Ascending aorta (tissue), 2 donors: Measurements from ENCODE around the gene RPS14. TPM values are rescaled to one million over a fixed set of nuclear protein-coding genes. Genes with fewer than 3 reads are reported as not detected.

ENCODE experiments used
- DNase-seq, 2 donors: peaks; one replicate each; pipeline ENCODE4 v3.0.0-alpha.2; 2019; ENCODE audit warnings: low spot score in 2 of 2
- H3K27ac ChIP-seq, 2 donors: fragments of 200-600 bp; sonication (generic); one replicate each; pipeline ENCODE4 v1.5.1; 2016 to 2017; ENCODE audit warnings: mild to moderate bottlenecking in 1 of 2
- H3K27me3 ChIP-seq: fragments of 200-600 bp; sonication (generic); one replicate; pipeline ENCODE4 v1.5.1; 2017
- H3K36me3 ChIP-seq, 2 donors: fragments of 200-600 bp; sonication (generic); one replicate each; pipeline ENCODE4 v1.5.1; 2016
- H3K4me1 ChIP-seq, 2 donors: fragments of 200-600 bp; sonication (generic); one replicate each; pipeline ENCODE4 v1.5.1; 2016 to 2017; ENCODE audit warnings: mild to moderate bottlenecking in 1 of 2
- H3K4me3 ChIP-seq, 2 donors: fragments of 200-600 bp; sonication (generic); one replicate each; pipeline ENCODE4 v1.5.1; 2016 to 2017; ENCODE audit warnings: mild to moderate bottlenecking in 1 of 2
- H3K9me3 ChIP-seq, 2 donors: fragments of 200-600 bp; sonication (generic); one replicate each; pipeline ENCODE4 v1.5.1; 2016
- CTCF ChIP-seq, 3 experiments: fragments of 200-600 bp in 2 of 3; fragments of 450-650 bp in 1 of 3; sonication (generic) in 2 of 3; IDR thresholded peaks; one replicate each; pipeline ENCODE4 v1.5.1; 2016 to 2019; ENCODE audit warnings: antibody characterized with exemption in 3 of 3, mild to moderate bottlenecking in 1 of 3, moderate library complexity in 1 of 3
- intact Hi-C: fragments of 100-400 bp; cut with DNase I; formaldehyde crosslinking; loops from one replicate; pipeline ENCODE4 v1.15.1; 2023
- total RNA-seq: library from RNA; depleted of rRNA; stranded (reverse); fragments of >200 nt; gene quantifications from one replicate; pipeline ENCODE4 v1.1.0, GENCODE V29; 2016

RPS14 gene
- total RNA-seq, 1 donor from 2014 or later, result 1,928 TPM

- DNase-seq, result no peak
- Histone ChIP-seq H3K27ac (peak overlapping the region; percentile 76 to 78), H3K4me1 (peaks cover 38 to 72% of the 10 kb centered on the region in 2 donors), H3K4me3 (no peak overlapping the region), H3K36me3 (no peaks in the 10 kb centered on the region), H3K27me3 (no peaks in the 10 kb centered on the region), H3K9me3 (no peaks in the 10 kb centered on the region)
- intact Hi-C loops, result no loop called here
- TF ChIP-seq CTCF (IDR thresholded peaks at IDR 0.05), result no peak
Observed at GRCh38 chr5:150496534-150496933, 47.0 kb upstream of the RPS14 start.

- peak overlapping the region; percentile 76 to 78 for H3K27ac ChIP-seq
Observed at GRCh38 chr5:150496098-150496497, 46.6 kb upstream of the RPS14 start.

GRCh38 chr5:150492621-150493020, 43.1 kb upstream of the RPS14 start:
- Histone ChIP-seq H3K27me3 (no peaks in the 10 kb centered on the region), H3K27ac (peak overlapping the region; percentile 95 to 97), H3K4me1 (peaks cover 45 to 74% of the 10 kb centered on the region in 2 donors), H3K9me3 (no peaks in the 10 kb centered on the region), H3K4me3 (no peak overlapping the region), H3K36me3 (no peaks in the 10 kb centered on the region)
- DNase-seq, result peak in 1 of 2 donors; percentile 74
- intact Hi-C loops, result no loop called here
- no peak for TF ChIP-seq CTCF (IDR thresholded peaks at IDR 0.05)

More at GRCh38 chr5:150496098-150496497, 46.6 kb upstream of the RPS14 start:
- Histone ChIP-seq H3K4me3 (no peak overlapping the region), H3K36me3 (no peaks in the 10 kb centered on the region), H3K4me1 (peaks cover 41 to 72% of the 10 kb centered on the region in 2 donors), H3K9me3 (no peaks in the 10 kb centered on the region), H3K27me3 (no peaks in the 10 kb centered on the region)
- TF ChIP-seq CTCF (IDR thresholded peaks at IDR 0.05), result no peak
- intact Hi-C loops, result no loop called here
- DNase-seq, result no peak

- no peaks in the 10 kb centered on the region for H3K36me3 ChIP-seq
- intact Hi-C loops, result no loop called here
- no peak for TF ChIP-seq CTCF (IDR thresholded peaks at IDR 0.05)
- peak overlapping the region; percentile 95 to 97 for H3K27ac ChIP-seq
- no peak for DNase-seq
- no peaks in the 10 kb centered on the region for H3K9me3 ChIP-seq
- peaks cover 48 to 72% of the 10 kb centered on the region in 2 donors for H3K4me1 ChIP-seq
- no peak overlapping the region for H3K4me3 ChIP-seq
- H3K27me3 ChIP-seq, result no peaks in the 10 kb centered on the region
Observed at GRCh38 chr5:150491876-150492275, 42.3 kb upstream of the RPS14 start.

- no peak for TF ChIP-seq CTCF (IDR thresholded peaks at IDR 0.05)
- no peaks in the 10 kb centered on the region for H3K9me3 ChIP-seq
- H3K27ac ChIP-seq, result peak overlapping the region; percentile 95 to 97
- intact Hi-C loops, result no loop called here
- DNase-seq, result no peak
- H3K36me3 ChIP-seq, result no peaks in the 10 kb centered on the region
- peaks cover 50 to 66% of the 10 kb centered on the region in 2 donors for H3K4me1 ChIP-seq
- no peak overlapping the region for H3K4me3 ChIP-seq
- no peaks in the 10 kb centered on the region for H3K27me3 ChIP-seq
Observed at GRCh38 chr5:150490754-150491153, 41.2 kb upstream of the RPS14 start.

- intact Hi-C loops, result no loop called here
- no peaks in the 10 kb centered on the region for H3K36me3 ChIP-seq
- no peaks in the 10 kb centered on the region for H3K9me3 ChIP-seq
- H3K4me3 ChIP-seq, result no peak overlapping the region
- peaks cover 53 to 69% of the 10 kb centered on the region in 2 donors for H3K4me1 ChIP-seq
- H3K27me3 ChIP-seq, result no peaks in the 10 kb centered on the region
- DNase-seq, result no peak
- peak overlapping the region; percentile 95 to 97 for H3K27ac ChIP-seq
- TF ChIP-seq CTCF (IDR thresholded peaks at IDR 0.05), result no peak
Observed at GRCh38 chr5:150490296-150490669, 40.7 kb upstream of the RPS14 start.
